RCC 7860 (cell line): Measurements from ENCODE around the gene FST.

Experiments used
- DNase-seq: peaks from one replicate; pipeline ENCODE4 v3.0.0-alpha.2; 2015; ENCODE audit warnings: low spot score
- FAIRE-seq: peaks from 2 replicates; lab custom pipeline; 2012; peaks lifted over from hg19 to GRCh38; lab: Jason Lieb, UNC

FST gene, protein sequence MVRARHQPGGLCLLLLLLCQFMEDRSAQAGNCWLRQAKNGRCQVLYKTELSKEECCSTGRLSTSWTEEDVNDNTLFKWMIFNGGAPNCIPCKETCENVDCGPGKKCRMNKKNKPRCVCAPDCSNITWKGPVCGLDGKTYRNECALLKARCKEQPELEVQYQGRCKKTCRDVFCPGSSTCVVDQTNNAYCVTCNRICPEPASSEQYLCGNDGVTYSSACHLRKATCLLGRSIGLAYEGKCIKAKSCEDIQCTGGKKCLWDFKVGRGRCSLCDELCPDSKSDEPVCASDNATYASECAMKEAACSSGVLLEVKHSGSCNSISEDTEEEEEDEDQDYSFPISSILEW

DNA sequence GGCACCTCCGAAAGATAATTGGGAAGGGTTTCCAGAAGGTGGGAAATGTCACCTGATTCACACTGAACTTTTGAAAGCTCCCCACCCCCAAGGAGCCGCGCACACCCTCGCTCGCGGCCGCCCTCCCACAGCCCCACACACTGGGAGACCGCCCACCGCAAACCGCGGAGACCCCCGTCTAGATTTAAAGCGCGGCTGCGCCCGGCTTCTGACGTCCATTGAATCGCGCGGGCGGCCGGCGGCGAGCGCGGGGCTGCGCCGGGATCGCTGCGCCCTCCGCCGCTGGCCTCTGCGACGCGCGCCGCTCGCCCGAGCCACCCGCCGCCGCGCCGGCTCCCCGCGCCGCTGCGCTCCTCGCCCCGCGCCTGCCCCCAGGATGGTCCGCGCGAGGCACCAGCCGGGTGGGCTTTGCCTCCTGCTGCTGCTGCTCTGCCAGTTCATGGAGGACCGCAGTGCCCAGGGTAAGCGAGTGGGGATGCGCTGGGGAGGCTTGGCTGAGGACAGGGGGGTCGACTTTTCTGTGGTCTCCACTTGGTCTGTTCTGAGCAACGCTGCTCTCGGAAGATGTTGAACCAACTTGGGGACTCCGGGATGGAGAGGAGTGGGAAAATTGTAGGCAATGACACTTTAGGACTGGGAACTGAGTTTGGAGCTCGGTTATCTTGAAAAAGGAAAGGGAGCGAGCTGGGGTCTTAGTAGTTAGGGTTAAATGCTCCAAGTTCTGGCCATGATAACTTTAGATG is at the start of gene FST:
TSS of gene FST (plus strand) at position 214 of the 743 bp plus-strand sequence. CDS start at position 377, 163 bp downstream.
- DNase-seq (no peak), FAIRE-seq (no peak)

DNA sequence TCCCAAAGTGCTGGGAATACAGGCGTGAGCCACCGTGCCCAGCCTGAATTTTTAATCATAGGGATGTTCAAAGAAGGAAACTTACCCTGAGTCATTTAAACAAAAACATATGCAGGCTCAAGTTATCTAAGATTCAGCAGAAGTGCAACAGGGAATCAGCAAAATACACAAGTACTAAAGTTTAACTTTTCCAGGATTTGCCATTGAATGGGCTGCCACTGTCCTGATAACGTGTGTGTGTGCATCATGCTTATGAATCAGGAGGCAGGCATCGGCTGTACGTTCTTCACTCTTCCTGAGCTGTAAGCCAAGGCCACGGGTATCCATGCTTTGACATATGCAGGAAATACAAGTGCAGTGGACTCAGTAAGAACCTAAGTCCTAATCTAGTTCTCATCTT is 48.8 kb upstream of the FST start:
- FAIRE-seq (no peak), DNase-seq (no peak)

DNA sequence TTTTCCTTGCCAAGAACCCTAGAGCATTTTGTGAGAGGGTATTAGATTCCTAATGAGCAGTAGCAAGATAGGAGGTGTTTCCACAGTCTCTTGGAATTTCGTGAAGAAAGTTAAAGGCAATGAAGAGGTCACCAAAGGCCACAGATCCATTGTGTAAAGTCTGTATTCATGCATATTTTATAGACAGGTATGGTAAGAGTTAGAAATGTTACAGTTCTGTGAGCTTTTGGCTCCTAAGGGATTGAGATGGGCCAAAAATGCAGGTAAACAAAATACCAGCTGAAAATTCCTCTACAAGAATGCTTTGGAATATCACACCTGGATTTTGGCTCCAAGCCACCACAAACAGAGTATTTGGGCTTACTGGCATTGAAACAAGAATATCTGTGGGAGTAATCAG is 47.4 kb upstream of the FST start:
- DNase-seq: no peak
- no peak for FAIRE-seq

DNA sequence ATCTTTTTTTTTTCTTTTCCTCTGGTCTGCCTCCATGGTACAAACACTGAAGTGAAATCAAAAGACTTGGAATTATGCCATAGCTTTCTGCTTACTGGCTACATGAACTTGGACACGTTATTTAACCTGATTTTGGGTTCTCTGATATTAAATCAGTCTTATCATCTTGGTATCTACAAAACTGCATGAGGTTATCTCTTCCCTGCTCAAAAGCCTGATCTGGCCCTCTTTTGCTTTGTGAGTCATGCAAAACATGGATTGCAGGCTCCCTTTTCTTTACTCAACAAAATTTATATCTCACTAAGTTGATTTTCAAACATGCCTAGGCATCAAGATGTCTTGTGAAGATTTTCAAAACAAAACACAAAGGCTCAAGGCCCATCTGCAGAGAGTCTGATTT is 45.9 kb upstream of the FST start:
- DNase-seq (no peak), FAIRE-seq (no peak)

DNA sequence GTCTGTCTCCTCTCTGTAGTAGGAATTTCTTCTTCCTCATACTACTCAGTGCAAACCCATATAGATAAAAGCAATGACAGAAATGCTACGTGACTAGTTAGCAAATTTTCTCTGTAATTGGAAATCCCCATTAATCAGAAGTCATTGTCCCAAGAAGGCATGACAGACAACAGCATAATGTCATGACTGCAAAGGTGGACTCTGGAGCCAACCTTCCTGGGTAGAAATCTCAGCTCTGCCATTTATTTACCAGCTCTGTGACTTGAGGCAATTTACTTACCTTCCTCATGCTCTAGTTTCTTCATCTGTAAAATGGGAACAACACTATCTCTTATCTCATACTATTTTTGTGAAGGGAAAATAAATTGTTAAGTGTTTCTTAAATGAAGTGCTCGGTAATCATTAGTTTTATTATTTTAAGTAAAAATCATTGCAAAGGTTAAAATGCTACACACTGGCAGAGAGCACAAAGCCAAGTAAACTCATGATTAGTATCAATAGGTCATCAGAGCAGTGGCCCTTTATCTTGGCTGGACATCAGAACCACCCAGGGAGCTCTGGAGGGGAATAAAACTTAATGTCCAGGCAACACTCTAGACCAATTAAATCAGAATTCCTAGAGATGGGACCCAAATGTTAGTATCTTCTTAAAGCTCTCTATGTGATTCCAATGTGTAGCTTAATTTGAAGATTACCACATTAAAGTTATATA is 43.8 kb upstream of the FST start:
- no peak for FAIRE-seq
- DNase-seq: no peak

DNA sequence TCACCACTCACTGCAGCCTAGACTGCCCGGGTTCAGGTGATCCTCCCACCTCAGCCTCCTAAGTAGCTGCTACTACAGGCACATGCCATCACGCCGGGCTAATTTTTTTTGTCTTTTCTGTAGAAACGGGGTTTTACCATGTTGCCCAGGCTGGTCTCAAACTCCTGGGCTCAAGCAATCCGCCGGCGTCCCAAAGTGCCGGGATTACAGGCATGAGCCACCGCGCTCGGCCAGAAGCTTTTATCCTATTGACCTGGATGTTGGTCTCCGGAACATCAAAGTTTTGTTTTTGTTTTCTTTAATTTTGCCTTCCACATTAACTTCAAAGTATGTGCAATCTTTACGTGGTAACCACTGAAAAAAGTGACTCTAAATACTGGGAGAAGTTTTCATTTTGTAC is 42.4 kb upstream of the FST start:
- DNase-seq (no peak), FAIRE-seq (no peak)

DNA sequence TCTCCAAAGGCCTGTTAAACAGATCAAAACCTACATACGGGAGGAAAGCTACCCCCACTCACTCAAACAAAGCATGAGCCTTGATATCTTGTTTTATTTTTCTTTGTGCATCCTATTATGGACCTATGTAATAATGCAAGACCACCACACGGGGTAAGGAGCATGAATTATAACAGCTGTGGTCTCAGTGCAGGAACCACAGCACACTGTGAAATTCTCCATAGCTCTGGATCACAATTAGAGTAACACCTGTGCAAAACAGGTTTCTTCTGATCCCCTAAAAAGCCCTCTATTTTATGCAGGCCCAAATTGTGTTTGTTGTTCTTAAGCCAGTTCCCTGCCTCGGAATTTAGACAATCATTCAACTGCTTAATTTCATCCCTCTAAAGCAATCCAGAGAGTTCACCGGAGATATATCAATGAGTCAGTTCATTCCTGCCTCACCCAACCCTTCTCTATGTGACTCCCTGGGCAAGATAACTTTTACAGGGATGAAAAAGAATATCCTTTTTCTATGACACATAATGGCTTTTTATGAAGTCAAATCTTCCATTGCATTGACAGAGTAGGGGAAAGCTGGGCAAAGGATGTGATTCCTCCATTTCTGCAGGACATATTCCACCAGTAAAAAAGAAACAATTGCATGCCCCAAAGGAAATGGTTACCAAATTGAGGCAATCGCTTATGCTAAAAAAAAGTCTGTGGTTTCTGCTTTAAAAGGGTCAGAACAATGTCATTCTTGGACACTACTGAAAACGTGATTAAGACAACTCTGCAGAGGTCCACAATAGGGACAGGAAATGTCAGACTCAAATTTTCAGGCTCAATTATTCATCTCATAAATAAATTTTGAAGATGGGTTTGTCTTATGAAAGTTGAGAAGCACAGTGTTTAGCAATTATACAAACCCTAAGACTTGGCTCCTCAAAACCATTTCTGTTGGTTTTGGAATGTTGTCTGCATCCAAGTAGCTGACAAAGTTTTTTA is 41.6 kb upstream of the FST start:
- FAIRE-seq: no peak
- DNase-seq: no peak

DNA sequence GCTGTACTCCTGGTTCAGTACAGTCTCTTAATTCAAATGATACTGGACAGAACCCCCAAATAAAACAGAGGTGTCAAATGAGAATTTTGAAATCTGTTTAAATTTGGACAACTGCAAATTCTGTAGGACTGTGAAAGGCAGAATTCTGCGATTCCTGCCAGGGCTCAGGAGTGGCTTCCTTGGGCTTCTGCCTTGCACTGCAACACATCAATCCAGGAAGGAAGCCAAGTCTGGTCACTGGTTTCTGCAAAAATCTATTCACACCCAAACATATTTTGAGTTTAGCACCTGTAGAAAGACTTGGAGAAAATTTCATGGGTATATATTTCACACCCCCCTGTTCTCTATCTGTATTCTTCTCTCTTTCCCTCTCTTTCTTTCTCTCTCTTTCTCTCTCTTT is 37.5 kb upstream of the FST start:
- FAIRE-seq (no peak), DNase-seq (no peak)

DNA sequence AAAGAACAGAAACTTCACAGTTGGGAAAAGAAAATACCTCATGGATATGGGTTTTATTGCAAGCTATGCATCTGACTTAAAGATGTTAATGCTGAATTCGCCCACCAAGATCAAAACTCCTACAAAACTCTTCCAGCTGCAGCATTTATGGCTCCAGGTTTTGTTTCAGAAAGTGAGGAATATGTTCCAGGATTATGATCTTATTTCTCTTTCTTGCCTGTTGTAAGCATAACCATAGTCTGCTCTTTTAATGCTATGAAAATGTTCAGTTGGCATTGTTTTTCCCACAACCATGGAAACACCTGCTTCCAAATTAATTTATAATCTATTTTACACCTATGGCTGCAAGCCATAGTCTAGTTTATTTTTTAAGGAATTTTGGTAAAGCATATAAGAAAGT is 34.9 kb upstream of the FST start:
- DNase-seq (no peak), FAIRE-seq (no peak)

DNA sequence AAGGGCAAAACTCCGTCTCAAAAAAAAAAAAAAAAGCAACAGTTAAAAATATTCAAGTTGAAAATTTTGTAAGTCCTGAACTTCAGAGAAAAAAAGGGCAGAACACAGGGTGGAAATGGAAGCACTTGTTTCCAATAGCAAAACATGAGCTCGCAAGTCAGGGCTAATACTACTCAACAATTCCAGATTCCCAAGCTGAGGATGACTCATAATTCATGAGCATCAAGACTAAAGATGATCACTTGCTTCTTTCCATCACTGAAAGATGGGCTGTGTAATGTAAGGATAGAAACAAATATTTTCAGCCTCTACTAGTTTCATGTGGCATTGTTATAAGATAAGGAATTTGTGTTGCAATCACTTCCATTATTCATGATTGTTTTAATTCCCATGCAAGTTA is 33.5 kb upstream of the FST start:
- FAIRE-seq (no peak), DNase-seq (no peak)

DNA sequence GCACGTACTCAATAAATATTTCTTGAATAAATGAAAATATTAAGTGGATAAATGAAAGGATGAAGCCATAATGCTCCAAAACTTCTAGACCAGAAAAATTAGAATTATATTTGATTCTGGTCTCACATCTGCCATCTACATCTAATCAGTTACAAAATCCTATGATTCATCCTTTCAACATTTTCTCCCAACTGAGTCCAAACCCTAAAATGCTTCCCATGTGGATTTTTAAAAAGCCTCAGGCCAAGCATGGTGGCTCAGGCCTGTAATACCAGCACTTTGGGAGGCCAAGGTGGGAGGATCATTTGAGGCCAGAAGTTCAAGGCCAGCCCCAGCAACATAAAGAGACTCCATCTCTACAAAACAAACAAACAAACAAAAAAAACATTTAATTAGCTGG is 31.6 kb upstream of the FST start:
- no peak for DNase-seq
- FAIRE-seq: no peak

DNA sequence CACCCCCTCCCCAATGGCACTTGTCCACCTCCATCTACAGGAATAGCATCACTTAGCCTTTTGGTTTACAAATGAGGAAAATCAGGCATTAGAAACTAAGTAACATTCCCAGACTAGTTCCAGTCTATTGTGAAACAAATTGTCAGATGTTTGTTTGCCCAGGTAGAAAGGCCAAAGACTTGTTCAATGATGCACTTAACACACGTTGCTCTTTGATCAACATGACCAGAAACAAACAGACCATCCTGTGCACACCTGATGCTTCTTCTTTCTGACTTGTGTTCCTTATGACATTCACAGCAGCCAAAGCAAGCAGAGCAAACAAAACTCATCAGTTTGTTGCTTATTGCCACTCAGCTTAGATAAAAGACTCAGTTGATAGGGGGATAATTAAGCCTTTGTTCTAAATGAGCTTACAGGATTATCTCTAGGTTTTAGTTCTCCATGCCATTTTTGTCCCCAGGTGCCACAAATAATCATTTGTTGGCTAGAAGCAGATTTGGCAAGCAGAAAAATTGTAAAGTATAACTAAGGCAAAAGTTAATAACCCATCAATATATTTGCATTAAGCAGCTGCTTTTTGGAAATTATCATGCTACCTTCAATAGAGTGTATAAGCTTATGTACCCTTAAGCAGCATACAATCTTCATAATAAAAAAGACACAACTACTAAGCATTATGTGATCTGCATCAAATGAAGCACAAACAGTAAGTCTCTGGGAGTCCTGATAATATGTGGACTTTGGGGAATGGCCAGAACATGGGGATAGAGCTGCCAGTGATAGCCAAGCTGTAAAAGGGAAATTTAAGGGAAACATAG is 26.3 kb upstream of the FST start:
- FAIRE-seq: no peak

DNA sequence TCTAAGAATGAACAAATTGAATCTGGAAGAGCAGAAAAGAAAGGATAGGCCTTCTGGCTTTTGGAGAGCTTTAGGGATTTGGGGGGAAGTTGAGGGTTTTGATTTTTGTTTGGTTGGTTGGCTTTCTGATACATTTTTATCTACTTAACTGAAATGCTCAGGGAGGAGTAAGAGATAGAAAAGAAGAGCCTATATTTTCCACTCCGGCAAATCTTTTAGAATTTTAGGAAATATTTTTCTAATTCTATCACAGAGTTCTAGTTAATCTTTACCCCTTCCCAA is 25.8 kb upstream of the FST start:
- no peak for DNase-seq
- no peak for FAIRE-seq

More for the DNA sequence above, 26.3 kb upstream of the FST start:
- no peak for DNase-seq

DNA sequence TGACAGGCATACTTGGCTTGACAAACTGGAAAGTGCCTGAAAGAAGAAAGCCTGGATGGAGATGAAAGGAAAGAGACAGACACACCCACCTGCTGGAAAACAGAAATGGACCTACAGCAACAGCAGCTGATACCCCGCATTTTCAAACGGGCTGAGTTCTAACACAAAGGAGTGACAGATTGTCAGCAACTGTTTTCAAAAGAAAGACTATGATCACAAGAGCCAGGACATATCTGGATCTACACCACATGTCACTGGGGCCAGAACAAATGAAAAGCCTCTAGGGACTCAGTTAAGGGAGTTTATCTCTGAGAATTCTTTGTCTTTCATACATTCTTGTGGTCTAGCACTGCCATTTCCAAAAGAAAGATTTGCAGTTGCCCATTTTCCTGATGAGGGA is 24.1 kb upstream of the FST start:
- no peak for FAIRE-seq
- no peak for DNase-seq

DNA sequence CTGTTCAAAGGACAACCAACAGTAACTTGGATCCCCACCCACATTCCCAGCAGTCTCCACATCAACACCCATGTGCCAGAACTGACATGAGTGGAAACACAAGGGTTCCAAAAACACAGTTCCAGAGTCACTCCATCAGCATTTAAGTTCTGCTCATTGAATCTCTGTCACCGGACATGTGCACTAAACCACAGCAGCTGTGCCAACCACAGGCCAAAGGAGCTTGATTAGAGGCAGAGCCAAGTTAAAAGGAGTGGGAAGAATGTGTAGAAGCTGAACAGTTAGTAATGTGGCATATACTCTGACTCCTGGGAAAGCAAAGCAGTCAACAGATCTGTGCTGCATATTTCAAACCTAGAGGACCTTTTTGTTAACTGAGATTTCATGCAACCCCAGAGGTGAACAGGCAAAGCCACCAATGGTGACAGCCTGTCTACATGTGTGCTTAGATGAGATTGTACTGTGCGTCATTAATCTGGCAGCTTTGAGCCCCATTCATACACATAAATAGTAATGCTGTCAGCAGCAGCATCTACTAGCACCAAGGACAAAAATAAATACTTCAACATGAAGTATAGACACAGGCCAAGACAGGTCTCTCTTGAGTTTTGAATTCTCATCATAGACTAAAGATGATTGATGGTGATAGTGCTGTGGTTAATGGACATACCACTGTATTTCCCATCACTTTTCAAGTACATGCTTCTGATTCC is 16.4 kb upstream of the FST start:
- DNase-seq (no peak), FAIRE-seq (no peak)

DNA sequence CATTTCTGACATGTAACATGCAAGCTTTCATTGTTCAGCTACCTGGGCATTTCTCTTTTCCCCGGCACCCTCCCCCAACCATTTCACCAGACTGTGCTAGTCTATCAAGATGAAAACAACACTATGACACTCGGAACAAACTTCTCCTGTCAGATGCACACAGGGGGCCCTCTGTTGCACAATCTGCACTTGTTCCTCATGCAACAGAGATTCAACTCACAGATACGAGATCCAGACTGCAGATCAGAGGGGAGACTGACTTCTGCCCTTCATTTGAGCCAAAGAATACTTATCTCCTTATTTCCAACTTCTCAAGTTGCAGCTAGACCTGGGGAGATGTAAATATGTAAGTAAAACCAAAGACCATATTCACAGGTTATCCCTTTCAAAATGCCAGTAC is 15.7 kb upstream of the FST start:
- DNase-seq: no peak
- no peak for FAIRE-seq

DNA sequence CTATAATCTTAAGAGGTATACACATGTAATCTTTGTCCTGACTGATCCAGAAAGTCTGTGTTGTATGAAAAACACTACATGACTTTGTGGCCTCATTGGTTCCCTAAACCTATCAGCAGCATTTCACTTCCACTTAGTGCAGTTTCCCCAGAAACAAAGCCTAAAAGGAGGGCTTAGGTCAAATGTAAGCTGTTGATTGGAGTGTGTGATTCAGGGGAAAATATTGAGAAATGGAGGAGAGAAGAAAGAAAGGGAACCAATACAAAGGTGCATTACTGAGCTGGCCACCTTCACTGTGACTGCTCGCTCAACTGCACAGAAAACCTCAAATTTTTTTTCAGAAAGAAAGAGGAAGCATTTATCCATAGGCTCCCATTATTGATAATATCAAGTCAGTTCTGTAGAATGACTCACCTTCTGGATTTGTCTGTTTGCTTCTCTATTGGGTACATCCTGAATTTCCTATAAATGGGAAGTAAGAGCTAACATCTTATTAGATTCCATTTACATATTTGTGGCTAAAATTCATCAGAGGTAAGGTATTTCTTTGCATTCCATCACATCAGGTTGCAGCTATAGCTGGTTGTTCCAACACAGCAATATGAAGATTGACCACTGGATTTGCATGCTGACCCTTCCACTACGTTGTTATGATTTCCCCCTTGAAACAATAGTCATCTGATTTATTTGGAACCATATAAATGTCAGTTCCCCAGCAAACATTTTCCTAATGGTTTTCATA is 10.3 kb upstream of the FST start:
- FAIRE-seq (no peak), DNase-seq (no peak)

DNA sequence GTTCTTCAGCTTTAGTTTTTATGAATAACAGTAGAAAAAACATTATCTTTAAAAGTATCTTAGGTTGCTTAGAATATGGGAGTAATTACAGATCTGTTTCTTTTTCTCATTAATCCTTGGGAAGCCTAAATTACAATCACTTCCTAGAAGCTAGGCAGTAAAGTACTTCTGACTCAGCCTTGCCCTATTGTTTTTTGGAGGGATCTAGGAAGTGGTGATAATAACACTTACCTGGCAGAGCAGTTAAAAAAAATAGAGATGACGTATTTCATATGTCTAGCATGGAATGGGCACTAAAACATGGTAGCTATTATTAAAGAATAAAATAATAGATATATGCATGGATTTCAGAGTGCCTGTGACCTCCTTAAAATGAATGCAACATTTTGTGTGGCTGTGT is 8.2 kb upstream of the FST start:
- FAIRE-seq (no peak), DNase-seq (no peak)
